Omental fat pad (tissue), 4 donors: Measurements from ENCODE around the gene MPZL2. TPM values are rescaled to one million over a fixed set of nuclear protein-coding genes. Genes with fewer than 3 reads are reported as not detected.

Experiments used
- ATAC-seq: fragments of 150-250 bp; one replicate; pipeline ENCODE4 v1.9.1; 2016; ENCODE audit warnings: mild to moderate bottlenecking, moderate library complexity; ENCODE audit not compliant: low FRiP score
- DNase-seq: peaks from one replicate; pipeline ENCODE4 v3.0.0-alpha.2; 2019; ENCODE audit warnings: low spot score
- CTCF ChIP-seq, 3 donors: fragments of 450-650 bp; IDR thresholded peaks; one replicate each; pipeline ENCODE4 v1.5.1; 2016 to 2017; ENCODE audit warnings: antibody characterized with exemption in 3 of 3, mild to moderate bottlenecking in 3 of 3, moderate library complexity in 2 of 3
- total RNA-seq, 4 donors: library from RNA; depleted of rRNA; stranded (reverse); fragments of >200 nt; gene quantifications; one replicate each; pipeline ENCODE4 v1.1.0, GENCODE V29; 2016

The MPZL2 gene
- total RNA-seq, 4 donors from 2014 or later = 6.8 to 56.6 (median 33.6) TPM

- no peak for DNase-seq
- no peak for TF ChIP-seq CTCF (IDR thresholded peaks at IDR 0.05)
- no peak for ATAC-seq
These were observed 51.3 kb downstream of the MPZL2 start for GRCh38 chr11:118212781-118213191.

- no peak for TF ChIP-seq CTCF (IDR thresholded peaks at IDR 0.05)
- ATAC-seq (peak; percentile 30), DNase-seq (no peak)
These were observed 51.9 kb downstream of the MPZL2 start for GRCh38 chr11:118212131-118212725.

- ATAC-seq (no peak), DNase-seq (no peak)
- no peak for TF ChIP-seq CTCF (IDR thresholded peaks at IDR 0.05)
These were observed 53.1 kb downstream of the MPZL2 start for GRCh38 chr11:118211006-118211405.

- TF ChIP-seq CTCF (IDR thresholded peaks at IDR 0.05) = no peak
- ATAC-seq (no peak), DNase-seq (no peak)
These were observed 53.8 kb downstream of the MPZL2 start for GRCh38 chr11:118210323-118210722.

- no peak for TF ChIP-seq CTCF (IDR thresholded peaks at IDR 0.05)
- ATAC-seq = no peak
- DNase-seq = no peak
These were observed 55.1 kb downstream of the MPZL2 start for GRCh38 chr11:118209033-118209432.

- no peak for ATAC-seq
- no peak for TF ChIP-seq CTCF (IDR thresholded peaks at IDR 0.05)
- DNase-seq = no peak
These were observed 57.0 kb downstream of the MPZL2 start for GRCh38 chr11:118207079-118207478.

GRCh38 chr11:118206391-118207031 lies 57.6 kb downstream of the MPZL2 start:
- ATAC-seq (no peak), DNase-seq (no peak)
- TF ChIP-seq CTCF (IDR thresholded peaks at IDR 0.05) = no peak
